Activated naive CD8-positive, alpha-beta T cell treated with anti-CD3 and anti-CD28 coated beads, Interleukin-2, amount 50 U/mL, for 16 hours (primary cell): ENCODE measurements around the gene GORASP2.

Experiments used
- DNase-seq: peaks from one replicate; pipeline ENCODE4 v3.0.0-alpha.2; 2020; ENCODE audit warnings: low read depth, low spot score

Gene GORASP2

GRCh38 chr2:170997893-170998597, 69.0 kb downstream of the GORASP2 start:
- no peak for DNase-seq

GRCh38 chr2:170999654-171000053, 70.6 kb downstream of the GORASP2 start:
- DNase-seq, result no peak

GRCh38 chr2:171004363-171004762, 75.3 kb downstream of the GORASP2 start:
- no peak for DNase-seq

GRCh38 chr2:171004833-171005232, 75.8 kb downstream of the GORASP2 start:
- no peak for DNase-seq

GRCh38 chr2:171008550-171009205, 79.6 kb downstream of the GORASP2 start:
- DNase-seq, result no peak

- DNase-seq, result no peak
These were observed 80.3 kb downstream of the GORASP2 start for GRCh38 chr2:171009386-171009785.

GRCh38 chr2:171013851-171014250, 84.8 kb downstream of the GORASP2 start:
- no peak for DNase-seq

- DNase-seq, result no peak
These were observed 87.1 kb downstream of the GORASP2 start for GRCh38 chr2:171016125-171016524.
